NCI-H2196 treated with DMSO at 0.1 percent for 48 hours (cell line): ENCODE results near the gene NAPA.

Experiments used
- DNase-seq: peaks from one replicate; lab custom pipeline; 2025; ENCODE audit not compliant: unreplicated experiment; lab: John Stamatoyannopoulos, UW

NAPA gene

DNA sequence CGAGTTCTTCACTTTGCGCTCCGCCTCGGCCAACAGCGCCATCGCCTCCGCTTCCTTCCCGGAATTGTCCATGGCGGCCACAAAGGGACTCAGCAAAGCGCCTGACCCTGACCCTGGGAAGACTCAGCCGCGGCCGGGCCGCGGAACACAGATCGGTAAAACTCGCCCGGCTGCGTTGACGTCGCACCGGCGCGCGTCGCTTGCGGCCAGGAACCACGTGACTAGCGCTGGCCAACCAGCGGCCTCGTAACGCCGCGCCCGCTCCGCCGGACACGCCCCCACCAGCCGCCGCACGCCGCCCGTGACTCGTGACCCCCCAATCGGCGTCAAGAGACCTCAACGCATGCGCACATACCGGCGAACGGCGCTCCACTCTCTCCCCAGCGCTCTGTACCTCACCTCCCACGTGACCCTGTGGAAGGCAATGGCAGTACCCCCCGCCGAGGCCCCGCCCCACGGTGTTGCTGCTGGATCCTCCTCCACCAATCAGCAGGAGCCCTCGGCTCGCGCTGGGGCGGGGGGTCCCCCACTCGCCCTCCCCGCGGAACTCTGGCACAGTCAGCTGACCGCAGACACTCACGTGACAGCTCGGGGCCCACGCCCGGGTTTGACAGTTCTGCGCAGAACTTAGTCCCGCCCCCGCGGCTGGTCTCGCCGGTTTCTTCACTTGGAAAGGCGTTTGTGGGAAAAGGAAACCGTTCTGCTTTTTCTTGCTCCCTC is at the start of gene NAPA:
Gene NAPA (minus strand): TSS at position 195 of the 720 bp plus-strand sequence. CDS start 123 bp downstream, at position 72.
- DNase-seq, result peak; percentile 100

DNA sequence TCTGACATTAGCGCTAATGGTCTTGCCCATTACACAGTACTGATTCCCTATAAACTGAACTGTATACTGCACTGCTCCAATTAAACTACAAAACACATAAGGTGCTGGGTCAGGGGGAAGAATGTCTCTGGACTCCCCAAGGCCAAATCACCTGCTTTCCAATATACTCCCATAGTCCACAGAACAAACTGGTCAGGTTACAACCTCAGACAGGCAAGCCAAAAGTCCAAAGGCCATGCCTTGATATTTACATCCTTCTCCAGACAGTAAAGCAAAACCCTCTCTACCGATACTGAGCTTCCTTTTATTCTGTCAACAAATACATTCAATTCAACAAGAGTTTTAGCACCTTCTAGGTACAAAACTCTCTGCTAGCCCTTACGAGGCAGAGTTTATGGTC is 49.2 kb upstream of the NAPA start:
- DNase-seq, result no peak

DNA sequence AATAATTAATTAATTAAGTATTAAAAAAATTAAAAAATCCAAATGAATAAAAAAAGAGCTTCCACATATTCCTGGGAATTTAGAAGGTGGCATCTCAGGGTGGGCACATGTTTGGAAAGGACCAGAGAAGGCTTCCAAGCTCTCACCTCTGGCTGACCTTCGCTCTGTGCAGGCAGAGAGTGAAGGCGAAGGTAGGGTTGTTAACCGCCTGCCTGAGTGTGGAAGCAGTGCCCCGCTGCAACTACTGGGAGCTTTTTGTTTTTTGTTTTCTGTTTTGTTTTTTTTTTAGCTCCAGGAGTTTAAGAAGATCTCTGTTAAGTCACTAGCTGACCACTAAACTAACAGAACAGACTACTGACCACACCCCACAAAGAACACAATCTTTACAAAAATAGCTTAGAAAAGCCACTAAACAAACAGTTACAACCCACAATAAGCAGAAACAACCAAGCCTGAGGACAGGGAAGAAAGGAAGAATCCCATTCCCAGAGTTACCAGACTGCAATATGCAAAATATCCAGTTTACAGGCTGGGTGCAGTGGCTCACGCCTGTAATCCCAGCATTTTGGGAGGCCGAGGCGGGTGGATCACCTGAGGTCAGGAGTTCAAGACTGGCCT is 46.7 kb upstream of the NAPA start:
- no peak for DNase-seq

DNA sequence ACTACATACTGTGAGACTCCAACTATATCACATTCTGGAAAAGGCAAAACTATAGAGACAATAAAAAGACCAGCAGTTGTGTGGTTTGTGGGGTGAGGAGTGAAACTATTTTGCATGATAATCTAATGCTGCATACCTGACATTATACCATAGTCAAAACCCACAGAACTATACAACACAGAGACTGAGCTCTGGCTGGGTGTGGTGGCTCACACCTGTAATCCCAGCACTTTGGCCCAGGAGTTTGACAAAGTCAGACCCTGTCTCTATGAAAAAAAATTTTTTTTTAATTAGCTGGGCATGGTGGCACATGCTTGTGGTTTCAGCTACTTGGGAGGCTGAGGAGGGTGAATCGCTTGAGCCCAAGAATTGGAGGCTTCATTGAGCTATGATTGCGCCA is 46.1 kb upstream of the NAPA start:
- no peak for DNase-seq

DNA sequence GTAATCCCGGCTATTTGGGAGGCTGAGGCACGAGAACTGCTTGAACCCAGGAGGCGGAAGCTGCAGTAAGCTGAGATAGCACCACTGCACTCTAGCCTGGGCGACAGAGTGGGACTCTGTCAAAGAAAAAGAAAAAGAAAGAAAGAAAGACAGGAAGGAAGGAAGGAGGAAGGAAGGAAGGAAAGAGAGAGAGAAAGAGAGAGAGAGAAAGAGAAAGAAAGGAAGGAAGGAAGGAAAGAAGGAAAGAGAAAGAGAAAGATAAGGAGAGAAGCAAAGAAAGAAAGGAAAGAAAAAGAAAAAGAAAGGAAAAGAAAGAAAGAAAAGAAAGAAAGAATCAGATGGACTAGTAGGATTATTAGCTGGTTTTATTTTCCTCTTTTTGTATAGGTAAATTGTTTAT is 35.3 kb upstream of the NAPA start:
- no peak for DNase-seq

DNA sequence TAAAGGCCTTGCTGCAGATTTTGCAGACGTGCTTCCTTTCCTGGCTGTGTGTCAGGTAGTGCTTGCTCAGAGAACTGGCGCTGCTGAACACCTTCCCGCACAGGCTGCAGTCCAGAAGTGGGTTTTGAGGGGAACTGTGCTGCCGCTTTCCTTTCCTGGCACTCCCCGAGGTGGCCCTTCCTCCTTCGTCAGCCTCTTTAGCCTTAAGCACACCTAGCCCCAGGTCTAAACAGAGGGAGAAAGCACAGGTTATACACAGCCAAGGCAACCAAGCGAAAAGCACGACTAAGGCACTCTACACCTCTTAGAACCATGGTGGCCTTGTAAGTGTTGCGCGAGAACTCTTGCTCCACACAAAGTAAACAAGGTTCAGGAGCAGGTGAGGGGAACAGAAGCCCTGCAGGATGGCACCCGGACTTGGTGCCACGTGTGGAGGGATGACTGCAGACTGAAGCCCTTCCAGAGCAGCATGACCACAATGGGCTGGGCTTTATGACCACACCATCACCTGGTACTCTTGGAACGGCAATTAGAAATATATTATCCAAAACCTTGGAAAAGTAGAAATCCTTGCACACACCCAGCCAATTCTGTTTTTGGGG is 34.5 kb upstream of the NAPA start:
- no peak for DNase-seq

DNA sequence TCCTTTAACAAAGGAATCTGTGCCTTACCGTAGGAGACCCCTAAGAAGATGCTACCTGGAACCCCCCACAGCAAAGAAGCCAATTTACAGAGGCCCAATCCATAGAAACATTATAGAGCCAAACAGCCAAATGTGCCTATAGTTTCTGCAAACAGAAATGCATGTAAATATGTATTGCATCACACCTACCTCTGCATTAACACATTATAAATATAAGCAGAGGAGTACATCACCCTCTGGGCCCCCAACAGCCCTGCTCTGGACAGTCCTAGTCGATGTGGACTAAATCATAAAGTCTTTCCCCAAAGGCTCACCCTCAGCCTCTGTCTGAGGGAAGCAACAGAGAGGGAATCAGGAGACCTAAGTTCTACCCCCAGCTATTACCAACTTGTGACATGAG is 32.3 kb upstream of the NAPA start:
- no peak for DNase-seq

DNA sequence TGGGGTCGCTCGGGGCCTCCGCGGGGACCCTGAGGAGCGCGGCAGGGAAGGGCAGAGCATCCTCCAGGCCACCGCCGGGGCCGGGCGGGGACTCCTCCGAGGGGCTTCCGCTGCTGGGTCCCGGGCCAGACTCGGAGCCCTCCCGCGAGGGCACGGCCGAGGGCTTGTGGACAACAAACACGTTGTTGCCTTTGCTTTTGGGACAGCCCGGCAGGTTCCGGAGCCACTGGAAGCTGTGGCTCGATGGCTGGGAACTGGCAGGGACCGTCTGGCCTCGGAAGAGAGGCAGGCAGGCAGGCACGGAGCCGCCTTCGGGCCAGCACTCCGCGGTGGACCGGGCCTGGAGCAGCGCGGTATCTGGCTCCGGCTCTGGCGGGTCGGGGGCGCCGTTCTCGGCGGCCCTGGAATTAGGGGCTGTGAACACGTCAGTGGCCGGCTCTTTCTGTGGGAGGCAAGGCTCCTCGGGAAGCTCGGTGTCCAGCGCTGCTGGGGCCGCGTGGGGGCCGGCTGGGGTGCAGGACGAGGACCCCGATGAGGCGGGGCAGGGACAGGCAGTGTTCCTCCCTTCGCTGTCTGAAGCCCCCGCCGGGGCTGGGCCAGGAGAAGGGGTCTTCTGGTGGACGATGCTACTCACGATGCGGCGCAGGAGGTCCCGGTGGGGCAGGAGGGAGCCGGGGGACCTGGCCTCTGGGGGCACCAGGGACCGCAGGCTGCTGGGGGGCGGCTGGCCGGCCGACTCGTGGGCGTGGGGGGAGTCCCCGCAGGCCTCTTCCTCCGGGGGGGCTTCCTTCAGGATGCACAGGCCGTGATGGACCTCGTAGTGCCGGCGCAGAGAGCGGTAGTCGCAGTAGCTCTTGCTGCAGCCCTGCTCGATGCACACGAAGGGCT is 30.4 kb upstream of the NAPA start:
- DNase-seq, result no peak

DNA sequence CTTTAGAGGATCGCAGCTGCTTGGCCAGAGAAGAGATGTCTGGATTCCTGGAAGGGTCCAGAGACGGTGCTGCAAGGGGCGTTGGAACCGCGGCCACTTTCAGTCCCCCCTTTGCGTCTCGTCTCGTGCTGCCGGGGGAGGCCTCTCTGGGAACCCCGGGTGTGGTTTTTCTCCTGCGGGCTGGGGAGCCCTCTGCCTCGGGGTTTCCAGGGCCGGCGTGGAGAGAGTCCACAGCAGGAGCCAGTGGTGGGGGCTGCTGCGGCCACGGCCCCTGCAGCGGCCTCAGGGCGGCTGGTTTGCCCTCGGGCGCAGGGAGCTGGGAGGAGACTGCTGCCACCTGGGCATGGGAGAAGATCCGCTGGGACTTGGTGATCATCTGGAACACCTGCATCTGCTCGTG is 29.6 kb upstream of the NAPA start:
- no peak for DNase-seq

DNA sequence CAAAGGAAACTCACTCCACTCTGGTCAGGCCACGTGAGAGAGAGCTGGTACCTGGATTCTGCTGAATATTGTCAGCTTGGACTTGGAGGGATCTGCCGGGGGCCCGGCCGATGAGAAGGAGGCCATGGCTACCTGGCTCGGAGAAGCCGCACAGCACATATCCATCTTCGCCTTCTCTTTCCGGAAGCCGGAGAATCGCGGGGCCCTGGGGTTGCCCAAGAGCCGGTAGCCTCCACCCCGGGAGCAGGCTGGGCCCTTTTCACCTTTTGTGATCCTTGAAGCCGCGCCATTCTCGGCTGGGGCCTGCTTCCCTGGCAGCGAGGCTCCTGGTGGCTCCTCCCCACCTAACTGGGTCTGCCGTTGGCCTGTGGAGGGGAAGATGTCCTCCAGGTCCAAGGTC is 29.2 kb upstream of the NAPA start:
- DNase-seq, result no peak

DNA sequence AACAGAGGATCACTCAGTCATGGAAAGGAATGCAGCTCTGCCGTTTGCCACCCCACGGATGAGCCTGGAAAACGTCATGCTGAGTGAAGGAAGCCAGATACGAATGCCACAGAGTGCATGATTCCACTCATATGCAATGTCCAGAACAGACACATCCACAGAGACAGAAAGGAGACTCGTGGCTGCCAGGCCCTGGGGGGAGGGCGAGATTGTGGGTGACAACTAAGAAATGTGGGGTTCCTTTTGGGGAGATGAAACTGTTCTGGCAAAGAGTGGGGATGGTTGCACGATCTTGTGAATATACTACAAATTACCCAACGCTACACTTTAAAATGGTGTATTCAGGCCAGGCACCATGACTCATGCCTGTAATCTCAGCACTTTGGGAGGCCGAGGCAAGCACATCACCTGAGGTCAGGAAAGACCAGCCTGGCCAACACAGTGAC is 27.2 kb upstream of the NAPA start:
- no peak for DNase-seq

DNA sequence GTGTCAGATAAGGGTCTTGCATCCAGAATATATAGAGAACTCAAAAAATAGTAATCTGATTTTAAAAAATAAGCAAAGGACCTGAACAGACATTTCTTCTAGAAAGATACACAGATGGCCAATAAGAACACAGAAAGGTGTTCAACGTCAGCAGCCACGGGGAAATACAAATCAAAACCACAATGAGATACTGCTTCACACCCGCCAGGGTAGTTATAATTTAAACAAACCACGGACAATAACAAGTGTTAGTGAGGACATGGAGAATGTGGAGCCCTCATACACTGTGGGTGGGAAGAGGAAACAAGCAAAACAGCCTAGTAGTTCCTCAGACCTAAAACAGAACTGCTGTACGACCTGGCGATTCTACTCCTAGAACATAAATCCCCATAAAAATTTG is 26.7 kb upstream of the NAPA start:
- DNase-seq, result no peak

DNA sequence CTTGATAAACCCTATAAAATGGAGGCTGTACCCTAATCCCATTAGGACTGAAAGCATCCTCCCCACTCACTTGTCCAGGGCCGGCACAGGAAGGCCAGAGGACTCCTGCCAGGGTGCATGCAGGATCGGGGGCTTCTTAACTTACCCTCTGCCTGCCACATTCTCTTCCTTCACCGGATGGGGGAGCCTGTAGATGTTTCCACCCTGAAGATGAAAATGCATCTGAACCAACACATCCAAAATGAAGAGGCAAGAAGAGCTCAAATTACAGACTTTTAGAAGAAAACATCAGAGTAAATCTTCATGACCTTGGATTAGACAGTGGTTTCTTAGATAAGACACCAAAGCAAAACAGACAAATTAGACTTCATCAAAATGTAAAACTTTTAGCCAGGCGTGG is 25.9 kb upstream of the NAPA start:
- no peak for DNase-seq

DNA sequence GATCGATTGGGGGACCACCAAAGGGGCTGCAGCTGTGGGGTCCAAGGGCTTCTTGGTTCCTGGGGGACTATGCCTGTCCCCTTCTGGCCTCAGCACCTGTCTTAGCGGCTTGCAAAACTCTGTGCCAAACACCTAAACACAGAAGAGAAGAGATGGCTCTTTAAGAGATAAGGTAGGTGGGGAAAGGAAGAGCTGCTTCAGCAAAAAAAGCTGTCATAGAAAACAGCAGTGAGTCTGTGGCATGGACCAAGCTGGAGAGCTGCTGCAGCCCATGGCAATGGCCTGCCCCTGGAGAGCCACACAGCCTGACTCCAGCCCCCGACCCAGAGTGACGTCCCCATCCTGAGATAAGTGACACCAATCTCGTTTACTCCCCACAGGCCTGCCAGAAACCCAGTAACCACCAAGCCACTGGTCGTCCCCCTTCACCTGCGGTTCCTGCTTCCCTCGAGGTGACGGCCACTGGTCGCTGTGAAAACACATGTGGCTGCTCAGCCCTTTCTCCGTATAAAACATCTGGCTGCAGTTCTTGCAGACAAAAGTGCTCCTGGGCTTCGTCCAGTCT is 25.0 kb upstream of the NAPA start:
- DNase-seq, result no peak

DNA sequence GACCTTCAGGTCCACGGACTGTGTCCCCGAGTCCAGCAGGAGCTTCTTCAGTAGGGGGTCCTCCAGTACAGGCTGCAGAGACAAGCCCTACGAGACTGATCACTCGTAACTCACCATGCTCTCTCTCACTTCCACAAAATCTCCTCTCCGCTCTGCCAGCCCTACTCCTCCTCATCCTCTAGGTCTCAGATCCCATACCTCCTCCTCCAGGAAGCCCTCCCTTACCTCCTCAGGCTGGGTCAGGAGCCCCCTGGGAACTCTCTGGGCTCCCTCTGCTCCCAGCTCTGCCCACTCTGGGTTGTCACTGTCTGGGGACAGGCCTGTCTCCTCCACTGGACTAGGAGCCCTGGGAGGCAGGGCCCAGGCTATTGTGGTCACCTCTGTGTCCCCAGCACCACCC is 23.9 kb upstream of the NAPA start:
- no peak for DNase-seq

DNA sequence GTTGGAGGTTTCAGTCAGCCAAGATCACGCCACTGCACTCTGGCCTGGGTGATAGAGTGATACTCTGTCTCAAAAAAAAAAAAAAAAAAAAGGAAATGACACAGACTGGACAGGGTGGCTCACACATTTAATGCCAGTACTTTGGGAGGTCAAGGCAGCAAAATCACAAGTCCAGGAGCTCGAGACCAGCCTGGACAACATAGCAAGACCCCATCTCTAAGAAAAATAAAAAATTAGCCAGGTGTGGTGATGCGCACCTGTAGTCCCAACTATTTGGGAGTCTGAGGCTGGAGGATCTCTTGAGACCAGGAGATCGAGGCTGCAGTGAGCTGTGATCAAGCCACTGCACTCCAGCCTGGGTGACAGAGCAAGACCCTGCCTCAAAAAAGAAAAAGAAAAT is 22.6 kb upstream of the NAPA start:
- no peak for DNase-seq

DNA sequence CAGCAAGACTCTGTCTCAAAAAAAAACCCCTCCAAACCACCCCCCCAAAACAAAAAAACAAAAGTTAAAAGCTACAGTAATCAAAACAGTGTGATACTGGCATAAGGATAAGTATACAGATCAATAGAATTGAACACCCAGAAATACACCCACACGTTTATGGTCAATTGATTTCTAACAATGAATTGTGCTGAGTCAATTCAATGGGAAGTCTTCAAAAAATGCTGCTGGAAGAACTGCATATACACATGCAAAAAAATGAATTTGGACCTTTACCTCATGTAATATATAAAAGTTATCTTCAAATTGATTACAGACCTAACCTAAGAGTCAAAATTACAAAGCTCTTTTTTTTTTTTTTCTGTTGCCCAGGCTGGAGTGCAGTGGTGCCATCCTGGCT is 19.8 kb upstream of the NAPA start:
- no peak for DNase-seq

DNA sequence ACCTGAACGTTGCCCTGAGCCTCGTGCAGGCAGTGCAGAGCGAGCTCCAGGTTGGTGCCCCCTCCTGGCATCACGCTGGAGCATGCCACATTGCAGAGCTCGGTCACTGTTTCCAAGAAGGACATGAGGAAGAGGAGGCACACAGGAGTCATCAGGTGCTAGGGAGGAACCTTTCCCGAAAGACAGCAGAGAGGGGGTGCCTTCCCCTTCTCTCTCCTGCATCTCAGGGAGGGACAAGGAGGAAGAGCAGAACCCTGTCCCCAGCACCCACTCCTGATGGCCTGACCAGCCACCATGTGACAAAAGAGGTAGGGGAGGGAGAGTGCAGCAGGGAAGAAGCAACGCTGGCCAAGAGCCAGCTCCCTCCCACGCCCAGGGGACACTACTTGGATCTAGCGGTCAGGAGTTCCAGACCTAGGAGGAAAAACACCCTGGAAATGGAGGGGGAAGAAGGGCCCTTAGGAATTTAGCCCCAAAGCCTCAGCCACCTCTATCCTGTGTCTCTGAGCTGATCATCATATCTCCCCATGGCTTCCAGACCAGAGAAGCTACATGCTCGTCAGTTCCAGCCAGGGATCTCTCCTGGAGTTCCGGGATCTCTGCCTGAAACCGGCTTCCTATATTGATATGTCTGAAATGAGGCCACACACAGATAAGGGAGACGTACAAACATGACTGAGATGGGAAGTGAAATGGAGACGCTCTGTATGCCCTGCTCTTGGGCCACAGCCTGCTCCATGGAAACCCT is 17.0 kb upstream of the NAPA start:
- no peak for DNase-seq

DNA sequence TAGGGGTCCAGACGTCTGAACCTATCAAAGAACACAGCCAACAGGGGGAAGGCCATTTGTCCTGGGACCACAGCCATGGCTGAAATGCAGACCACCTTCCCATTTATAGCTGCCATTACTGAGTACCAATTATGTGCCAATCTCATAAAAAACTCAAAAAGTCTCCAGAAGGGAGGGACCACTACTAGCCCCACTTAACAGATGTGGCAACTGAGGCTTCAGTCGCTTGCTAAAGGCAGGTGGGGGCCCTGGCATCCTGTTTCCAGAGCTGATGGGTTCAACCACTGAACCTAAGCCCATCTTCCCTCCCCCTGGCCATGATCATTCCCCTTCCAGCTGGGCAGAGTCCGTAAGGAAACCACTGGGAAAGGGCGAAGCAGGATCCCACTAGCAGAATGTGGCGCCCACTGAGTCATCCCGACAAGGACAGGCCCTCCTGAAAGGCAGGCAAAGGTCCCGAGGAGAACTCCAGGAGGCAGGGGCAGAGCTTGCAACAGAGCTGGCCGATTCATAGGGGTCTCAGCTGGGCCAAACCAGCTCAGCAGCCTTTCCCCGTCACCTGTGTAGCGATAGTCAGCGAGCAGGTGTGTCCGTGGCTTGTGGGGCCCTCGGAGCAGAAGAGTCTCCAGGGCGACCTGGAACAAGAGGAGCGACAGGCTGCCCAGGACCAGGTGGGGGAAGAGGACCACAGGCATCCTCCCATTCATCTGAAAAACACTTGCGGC is 14.3 kb upstream of the NAPA start:
- DNase-seq, result no peak

DNA sequence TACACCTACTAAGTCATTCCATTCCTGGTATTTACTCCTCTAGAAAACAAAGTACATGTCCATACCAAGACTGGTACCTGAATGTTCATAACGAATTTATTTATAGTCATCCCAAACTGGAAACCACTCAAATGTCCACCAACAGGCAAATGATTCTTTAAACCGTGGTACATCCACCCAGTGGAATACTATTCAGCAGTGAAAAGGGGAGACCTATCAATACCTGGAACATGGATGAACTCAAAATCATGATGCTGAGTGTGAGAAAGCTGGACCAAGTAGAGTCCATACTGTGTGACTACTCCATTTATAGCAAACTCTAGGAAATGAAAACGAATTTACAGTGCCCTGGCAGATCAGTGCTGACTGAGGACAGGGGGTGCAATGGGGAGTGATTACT is 11.9 kb upstream of the NAPA start:
- DNase-seq, result no peak
